H1 (cell line): ENCODE data around the gene AKAP7. TPM values are rescaled to one million over a fixed set of nuclear protein-coding genes. Genes with fewer than 3 reads are reported as not detected.

Experiments
- polyA plus RNA-seq, 7 experiments: library from polyadenylated mRNA; depleted of rRNA in 3 of 7; stranded (reverse) in 5 of 7; unstranded in 2 of 7; fragments of >200 nt in 5 of 7; fragments of 200-250 nt in 2 of 7; gene quantifications; 1 replicate in 5 of 7; 2 replicates in 1 of 7; 4 replicates in 1 of 7; pipeline versions ENCODE4 v1.2.1 to v1.2.3, GENCODE V29; 2011 to 2013; ENCODE audit warnings: missing spikeins in 2 of 7, mixed read lengths in 2 of 7
- total RNA-seq: library from RNA; stranded (reverse); fragmentation: NEBNext Ultra II Directional; extraction: Animal tissue kit (Norgen Biotek cat#: 25700); gene quantifications from 2 replicates; pipeline ENCODE4 v1.2.1, GENCODE V29; 2021
- TF ChIP-seq, protein P1 (sequence below): fragments of 300-600 bp; sonication (generic); IDR thresholded peaks from 2 replicates; pipeline ENCODE4 v1.7.1; 2012; ENCODE audit warnings: low read length, moderate library complexity, mild to moderate bottlenecking, inconsistent platforms; ENCODE audit not compliant: insufficient replicate concordance

AKAP7 gene
- total and polyA plus RNA-seq, 2 of the 8 experiments (the other 6 are each of a cell fraction or from before 2014, with no cell fraction given) = 4.7 to 16.9 TPM

DNA sequence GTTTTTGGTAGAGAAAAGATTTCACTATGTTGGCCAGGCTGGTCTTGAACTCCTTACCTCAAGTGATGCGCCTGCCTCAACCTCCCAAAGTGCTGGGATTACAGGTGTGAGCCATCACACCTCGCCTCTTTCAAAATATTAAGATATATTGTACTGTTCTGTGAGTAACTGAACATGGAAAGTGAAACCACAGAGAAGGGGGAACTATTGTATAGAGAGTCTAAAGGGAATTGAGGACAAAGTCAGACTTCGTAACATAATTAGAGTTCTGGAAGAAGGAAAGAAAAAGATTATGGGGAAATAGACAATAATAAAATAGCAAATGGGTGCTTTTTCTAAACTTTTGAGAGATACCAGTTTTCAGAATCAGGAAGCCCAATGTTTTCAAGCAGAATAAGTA lies 17.4 kb upstream of the AKAP7 start (continued):
- TF ChIP-seq, protein P1, sequence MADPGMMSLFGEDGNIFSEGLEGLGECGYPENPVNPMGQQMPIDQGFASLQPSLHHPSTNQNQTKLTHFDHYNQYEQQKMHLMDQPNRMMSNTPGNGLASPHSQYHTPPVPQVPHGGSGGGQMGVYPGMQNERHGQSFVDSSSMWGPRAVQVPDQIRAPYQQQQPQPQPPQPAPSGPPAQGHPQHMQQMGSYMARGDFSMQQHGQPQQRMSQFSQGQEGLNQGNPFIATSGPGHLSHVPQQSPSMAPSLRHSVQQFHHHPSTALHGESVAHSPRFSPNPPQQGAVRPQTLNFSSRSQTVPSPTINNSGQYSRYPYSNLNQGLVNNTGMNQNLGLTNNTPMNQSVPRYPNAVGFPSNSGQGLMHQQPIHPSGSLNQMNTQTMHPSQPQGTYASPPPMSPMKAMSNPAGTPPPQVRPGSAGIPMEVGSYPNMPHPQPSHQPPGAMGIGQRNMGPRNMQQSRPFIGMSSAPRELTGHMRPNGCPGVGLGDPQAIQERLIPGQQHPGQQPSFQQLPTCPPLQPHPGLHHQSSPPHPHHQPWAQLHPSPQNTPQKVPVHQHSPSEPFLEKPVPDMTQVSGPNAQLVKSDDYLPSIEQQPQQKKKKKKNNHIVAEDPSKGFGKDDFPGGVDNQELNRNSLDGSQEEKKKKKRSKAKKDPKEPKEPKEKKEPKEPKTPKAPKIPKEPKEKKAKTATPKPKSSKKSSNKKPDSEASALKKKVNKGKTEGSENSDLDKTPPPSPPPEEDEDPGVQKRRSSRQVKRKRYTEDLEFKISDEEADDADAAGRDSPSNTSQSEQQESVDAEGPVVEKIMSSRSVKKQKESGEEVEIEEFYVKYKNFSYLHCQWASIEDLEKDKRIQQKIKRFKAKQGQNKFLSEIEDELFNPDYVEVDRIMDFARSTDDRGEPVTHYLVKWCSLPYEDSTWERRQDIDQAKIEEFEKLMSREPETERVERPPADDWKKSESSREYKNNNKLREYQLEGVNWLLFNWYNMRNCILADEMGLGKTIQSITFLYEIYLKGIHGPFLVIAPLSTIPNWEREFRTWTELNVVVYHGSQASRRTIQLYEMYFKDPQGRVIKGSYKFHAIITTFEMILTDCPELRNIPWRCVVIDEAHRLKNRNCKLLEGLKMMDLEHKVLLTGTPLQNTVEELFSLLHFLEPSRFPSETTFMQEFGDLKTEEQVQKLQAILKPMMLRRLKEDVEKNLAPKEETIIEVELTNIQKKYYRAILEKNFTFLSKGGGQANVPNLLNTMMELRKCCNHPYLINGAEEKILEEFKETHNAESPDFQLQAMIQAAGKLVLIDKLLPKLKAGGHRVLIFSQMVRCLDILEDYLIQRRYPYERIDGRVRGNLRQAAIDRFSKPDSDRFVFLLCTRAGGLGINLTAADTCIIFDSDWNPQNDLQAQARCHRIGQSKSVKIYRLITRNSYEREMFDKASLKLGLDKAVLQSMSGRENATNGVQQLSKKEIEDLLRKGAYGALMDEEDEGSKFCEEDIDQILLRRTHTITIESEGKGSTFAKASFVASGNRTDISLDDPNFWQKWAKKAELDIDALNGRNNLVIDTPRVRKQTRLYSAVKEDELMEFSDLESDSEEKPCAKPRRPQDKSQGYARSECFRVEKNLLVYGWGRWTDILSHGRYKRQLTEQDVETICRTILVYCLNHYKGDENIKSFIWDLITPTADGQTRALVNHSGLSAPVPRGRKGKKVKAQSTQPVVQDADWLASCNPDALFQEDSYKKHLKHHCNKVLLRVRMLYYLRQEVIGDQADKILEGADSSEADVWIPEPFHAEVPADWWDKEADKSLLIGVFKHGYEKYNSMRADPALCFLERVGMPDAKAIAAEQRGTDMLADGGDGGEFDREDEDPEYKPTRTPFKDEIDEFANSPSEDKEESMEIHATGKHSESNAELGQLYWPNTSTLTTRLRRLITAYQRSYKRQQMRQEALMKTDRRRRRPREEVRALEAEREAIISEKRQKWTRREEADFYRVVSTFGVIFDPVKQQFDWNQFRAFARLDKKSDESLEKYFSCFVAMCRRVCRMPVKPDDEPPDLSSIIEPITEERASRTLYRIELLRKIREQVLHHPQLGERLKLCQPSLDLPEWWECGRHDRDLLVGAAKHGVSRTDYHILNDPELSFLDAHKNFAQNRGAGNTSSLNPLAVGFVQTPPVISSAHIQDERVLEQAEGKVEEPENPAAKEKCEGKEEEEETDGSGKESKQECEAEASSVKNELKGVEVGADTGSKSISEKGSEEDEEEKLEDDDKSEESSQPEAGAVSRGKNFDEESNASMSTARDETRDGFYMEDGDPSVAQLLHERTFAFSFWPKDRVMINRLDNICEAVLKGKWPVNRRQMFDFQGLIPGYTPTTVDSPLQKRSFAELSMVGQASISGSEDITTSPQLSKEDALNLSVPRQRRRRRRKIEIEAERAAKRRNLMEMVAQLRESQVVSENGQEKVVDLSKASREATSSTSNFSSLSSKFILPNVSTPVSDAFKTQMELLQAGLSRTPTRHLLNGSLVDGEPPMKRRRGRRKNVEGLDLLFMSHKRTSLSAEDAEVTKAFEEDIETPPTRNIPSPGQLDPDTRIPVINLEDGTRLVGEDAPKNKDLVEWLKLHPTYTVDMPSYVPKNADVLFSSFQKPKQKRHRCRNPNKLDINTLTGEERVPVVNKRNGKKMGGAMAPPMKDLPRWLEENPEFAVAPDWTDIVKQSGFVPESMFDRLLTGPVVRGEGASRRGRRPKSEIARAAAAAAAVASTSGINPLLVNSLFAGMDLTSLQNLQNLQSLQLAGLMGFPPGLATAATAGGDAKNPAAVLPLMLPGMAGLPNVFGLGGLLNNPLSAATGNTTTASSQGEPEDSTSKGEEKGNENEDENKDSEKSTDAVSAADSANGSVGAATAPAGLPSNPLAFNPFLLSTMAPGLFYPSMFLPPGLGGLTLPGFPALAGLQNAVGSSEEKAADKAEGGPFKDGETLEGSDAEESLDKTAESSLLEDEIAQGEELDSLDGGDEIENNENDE = no peak
